Stimulated activated naive CD8-positive, alpha-beta T cell treated with anti-CD3 and anti-CD28 coated beads, Interleukin-15, amount 100 ng/mL, for 72 hours (primary cell): ENCODE measurements around the gene LZTS3.
"Not testable (repeated sequence)": the region's sequence is repeated elsewhere in the genome, so short reads cannot be mapped to it uniquely, and the experiment has no call there.

Source experiments
- ATAC-seq: fragments of 150-1000 bp; cut with Tn5 transposase; 2 replicates; pipeline ENCODE4 v1.10.0; 2021; ENCODE audit warnings: mild to moderate bottlenecking, moderate library complexity
- DNase-seq, 2 donors: peaks; one replicate each; pipeline ENCODE4 v3.0.0; 2021 to 2022
- H3K27ac Mint-ChIP-seq, 2 donors: one replicate each; pipeline ENCODE4 v1.8.0; 2022; ENCODE audit warnings: mild to moderate bottlenecking in 2 of 2, mixed read lengths in 2 of 2, moderate library complexity in 2 of 2
- H3K27me3 Mint-ChIP-seq: one replicate; pipeline ENCODE4 v1.8.0; 2022; ENCODE audit warnings: mixed read lengths
- H3K4me1 Mint-ChIP-seq: one replicate; pipeline ENCODE4 v1.8.0; 2022; ENCODE audit warnings: mild to moderate bottlenecking, mixed read lengths
- H3K4me3 Mint-ChIP-seq, 2 donors: one replicate each; pipeline ENCODE4 v1.8.0; 2022; ENCODE audit warnings: mild to moderate bottlenecking in 2 of 2, mixed read lengths in 2 of 2, moderate library complexity in 1 of 2
- H3K9me3 Mint-ChIP-seq, 2 donors: one replicate each; pipeline ENCODE4 v1.8.0; 2022; ENCODE audit warnings: mixed read lengths in 2 of 2

LZTS3 gene

DNA sequence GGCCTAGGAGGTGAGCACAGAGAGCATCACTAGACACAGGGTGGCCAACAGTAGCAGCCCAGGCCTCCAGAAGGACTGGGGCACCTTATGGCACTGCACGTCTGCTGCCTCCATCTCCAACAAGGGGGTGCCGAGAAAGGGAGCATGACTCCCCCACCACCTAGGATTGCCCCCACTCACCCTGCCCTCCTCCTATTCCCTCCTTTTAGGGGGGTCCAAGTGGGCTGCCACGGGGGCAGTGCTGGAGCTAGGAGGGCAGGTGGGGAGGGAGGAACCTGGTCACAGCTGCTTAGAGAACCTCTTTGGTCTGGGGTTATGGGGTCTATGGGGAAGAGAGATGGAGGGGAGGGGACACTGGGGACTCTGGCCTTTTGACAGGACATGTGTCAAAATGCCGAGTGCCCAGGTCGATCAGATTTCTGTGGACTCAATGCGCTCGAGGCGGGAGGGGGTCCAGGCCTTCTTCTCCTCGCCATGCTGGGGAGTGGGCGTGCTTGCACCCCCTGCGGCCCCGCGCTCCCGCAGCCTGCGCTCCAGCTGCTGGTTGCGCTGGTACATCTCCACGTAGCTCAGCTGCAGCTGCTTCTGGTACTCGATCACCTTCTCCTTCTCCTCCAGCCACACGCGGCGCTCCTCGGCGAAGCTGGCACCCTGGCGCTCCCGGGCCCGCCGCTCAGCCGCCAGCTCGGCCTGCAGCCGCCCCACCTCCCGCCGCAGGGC, 9.1 kb downstream of the LZTS3 start:
- no peak overlapping the region for H3K27ac Mint-ChIP-seq
- ATAC-seq, result no peak
- peaks cover 22% of the 10 kb centered on the region for H3K4me1 Mint-ChIP-seq
- peaks cover 20% of the 10 kb centered on the region for H3K27me3 Mint-ChIP-seq
- DNase-seq, result no peak
- no peaks in the 10 kb centered on the region for H3K9me3 Mint-ChIP-seq
- no peak overlapping the region for H3K4me3 Mint-ChIP-seq

DNA sequence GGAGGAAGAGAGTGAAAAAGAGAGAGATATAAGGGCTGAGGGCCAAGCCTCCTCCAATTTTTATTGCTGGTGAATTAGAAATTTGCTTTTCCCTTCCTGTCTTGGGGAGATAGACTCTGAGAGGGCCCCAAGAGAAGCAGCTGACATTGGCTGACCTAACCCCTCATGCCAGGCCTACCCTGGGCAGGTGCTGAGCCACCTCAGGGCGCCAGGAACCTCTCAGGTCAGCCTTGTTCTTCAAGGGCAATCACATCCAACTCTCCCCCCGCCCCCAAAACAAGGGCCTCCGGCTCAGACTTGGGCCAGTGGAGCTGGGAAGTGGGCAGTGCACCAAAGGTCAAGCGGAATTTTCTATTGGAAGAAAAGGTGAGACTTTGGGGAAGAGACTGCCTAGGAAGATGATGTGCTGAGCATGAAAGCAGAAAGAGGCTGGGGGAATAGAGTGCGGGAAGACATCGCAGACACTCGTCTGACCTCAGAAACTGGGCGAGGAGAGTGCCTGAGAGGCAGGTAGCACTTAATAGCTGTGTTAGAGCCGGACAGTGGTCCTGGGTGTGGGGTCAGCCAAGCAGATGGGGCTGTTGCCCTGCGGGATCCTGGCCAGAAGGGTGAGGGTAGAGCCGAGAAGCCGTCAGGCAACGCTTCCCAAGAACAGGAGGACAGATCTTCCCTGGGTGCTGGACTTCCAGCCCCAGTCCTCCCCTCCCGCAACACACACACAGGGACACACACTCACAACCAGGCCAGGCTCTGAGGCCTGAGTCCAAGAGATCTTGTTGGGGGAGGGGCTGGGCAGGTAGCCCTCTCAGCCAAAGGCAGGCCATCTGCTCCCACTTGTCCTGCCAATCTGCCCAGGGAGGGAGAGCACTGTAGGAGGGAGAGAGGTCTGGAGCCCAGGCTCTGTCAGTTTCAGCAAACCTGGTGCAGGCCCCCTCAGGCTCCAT, 10.0 kb downstream of the LZTS3 start:
- Mint-ChIP-seq H3K27me3 (peaks cover 12% of the 10 kb centered on the region), H3K4me3 (no peak overlapping the region), H3K4me1 (peaks cover 24% of the 10 kb centered on the region), H3K27ac (peak overlapping the region in 1 of 2 donors; percentile 64), H3K9me3 (no peaks in the 10 kb centered on the region)
- no peak for ATAC-seq
- DNase-seq, result no peak

DNA sequence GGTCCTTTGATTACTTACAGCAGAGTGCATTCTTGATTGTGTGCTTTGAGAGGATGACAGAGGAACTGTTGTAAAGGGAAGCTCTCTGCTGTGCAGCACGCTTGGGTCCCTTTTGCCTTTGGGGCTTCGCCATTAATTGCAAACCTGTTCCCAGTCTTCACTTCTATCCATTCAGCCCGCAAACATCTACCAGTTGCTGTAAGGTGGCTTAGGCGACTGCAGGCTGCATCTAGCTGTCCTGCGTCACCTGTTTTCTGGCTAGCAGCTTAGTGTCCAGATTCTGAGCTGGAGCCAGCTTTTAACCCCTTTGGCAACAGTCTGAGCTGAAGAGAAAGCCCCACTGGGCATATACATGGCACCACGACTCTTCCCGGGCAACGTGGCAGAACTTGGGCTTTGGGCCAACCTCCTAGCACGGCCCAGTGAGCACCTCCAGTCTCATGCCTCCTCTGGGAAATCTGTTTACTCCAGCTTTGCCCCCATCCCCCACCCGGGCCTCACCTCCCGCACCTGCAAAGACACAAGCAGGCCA, 11.2 kb downstream of the LZTS3 start:
- no peak for DNase-seq
- no peak for ATAC-seq
- H3K27me3 Mint-ChIP-seq, result peaks cover 3% of the 10 kb centered on the region
- peaks cover 30% of the 10 kb centered on the region for H3K4me1 Mint-ChIP-seq
- H3K4me3 Mint-ChIP-seq, result no peak overlapping the region
- H3K27ac Mint-ChIP-seq, result no peak overlapping the region
- no peaks in the 10 kb centered on the region for H3K9me3 Mint-ChIP-seq

DNA sequence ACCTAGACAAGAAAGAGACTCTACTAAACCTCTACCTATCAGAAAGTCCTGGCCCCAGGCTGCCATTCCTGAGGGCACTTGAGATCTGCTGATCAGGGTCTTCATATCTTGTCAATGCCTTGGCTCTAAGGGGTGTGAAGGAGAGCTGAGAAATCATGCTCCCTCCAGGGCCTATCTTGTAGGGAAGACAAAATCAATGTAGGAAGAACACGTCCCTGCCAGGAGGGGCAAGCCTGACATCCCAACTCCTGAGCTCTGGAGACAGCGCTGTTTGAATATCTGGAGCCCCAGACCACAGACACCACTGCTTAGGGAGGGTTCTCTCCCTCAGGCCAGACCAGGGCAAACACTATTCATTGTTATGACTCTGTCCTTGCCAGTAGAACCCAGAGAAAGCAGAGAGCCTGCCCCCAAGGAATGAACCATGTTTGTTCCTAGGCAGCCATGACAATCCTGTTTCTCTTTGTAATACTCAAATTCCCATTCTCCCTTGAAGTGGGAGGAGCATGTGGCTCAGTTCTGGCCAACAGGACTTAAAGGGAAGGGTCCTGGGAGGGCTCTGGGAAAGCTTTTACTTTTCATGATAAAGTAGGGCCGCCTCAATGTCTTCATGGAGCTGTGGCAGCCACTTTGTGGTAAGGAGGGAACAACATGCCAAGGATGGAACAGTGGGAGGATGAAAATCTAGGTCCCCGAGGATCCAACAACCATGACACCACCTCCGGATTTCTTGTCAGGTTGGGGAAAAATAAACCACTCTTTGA, 11.9 kb downstream of the LZTS3 start:
- peaks cover 37% of the 10 kb centered on the region for H3K4me1 Mint-ChIP-seq
- ATAC-seq (no peak), DNase-seq (no peak)
- no peaks in the 10 kb centered on the region for H3K27me3 Mint-ChIP-seq
- no peak overlapping the region for H3K27ac Mint-ChIP-seq
- no peak overlapping the region for H3K4me3 Mint-ChIP-seq
- H3K9me3 Mint-ChIP-seq, result no peaks in the 10 kb centered on the region

DNA sequence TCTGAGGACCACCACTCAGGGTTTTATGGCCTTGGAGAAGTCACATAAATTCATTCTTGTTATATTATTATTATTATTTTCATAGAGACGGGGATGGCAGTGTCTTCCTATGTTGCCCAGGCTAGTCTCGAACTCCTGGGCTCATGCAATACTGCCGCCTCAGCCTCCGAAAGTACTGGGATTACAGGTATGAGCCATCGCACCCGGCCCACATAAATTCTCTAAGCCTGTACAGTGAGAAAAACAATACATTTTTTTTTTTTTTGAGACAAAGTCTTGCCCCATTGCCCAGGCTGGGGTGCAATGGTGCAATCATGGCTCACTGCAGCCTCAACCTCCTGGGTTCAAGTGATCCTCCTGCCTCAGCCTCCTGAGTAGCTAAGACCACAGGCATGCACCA, 12.9 kb downstream of the LZTS3 start:
- Mint-ChIP-seq H3K9me3 (no peaks in the 10 kb centered on the region), H3K4me1 (peaks cover 43% of the 10 kb centered on the region), H3K27me3 (no peaks in the 10 kb centered on the region), H3K4me3 (peak overlapping the region in 1 of 2 donors; percentile 46), H3K27ac (no peak overlapping the region)
- ATAC-seq (no peak), DNase-seq (no peak)

DNA sequence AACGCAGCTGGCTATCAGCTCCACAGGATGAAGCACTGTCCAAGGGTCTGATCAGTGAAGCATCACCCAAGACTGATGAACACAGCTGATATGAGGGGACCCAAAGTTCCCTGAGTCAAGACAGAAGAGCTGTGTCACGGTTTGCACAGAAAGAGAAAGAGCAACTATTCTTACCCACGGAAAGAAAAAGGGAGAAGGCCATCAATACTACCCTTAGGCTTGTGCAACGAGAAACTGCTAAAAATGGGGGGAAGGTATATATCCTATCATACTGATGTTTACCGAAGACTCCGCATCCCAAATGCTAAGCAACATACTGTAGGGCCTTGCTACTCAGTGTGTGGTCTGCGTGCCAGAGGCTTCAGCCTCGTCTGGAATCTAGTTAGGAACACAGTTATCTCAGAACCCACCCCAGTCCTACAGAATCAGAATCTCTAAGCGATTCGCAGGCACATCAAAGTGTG, 14.3 kb downstream of the LZTS3 start:
- H3K4me3 Mint-ChIP-seq, result peak overlapping the region; percentile 88 to 98
- ATAC-seq (peak; percentile 2), DNase-seq (no peak)
- no peaks in the 10 kb centered on the region for H3K27me3 Mint-ChIP-seq
- peak overlapping the region; percentile 92 to 99 for H3K27ac Mint-ChIP-seq
- no peaks in the 10 kb centered on the region for H3K9me3 Mint-ChIP-seq
- peaks cover 56% of the 10 kb centered on the region for H3K4me1 Mint-ChIP-seq

DNA sequence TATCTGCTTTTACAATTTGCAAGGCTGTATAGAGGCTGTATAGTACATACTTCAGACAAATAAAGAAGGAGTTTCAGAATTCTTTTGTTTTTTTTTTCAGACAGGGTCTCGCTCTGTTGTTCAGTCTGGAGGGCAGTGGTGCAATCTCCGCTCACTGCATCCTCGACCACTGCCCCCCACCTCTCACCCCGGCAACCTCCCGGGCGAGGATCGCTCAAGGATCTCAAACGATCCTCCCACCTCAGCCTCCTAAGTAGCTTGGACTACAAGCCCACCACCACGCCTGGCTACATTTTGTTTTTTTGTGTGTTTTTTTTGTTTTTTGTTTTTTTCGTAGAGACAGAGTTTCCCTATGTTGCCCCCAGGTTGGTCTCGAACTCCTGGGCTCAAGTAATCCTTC, 15.5 kb downstream of the LZTS3 start:
- DNase-seq (no peak), ATAC-seq (peak; percentile 29)
- peaks cover 66% of the 10 kb centered on the region for H3K4me1 Mint-ChIP-seq
- no peaks in the 10 kb centered on the region for H3K9me3 Mint-ChIP-seq
- peak overlapping the region; percentile 87 to 95 for H3K27ac Mint-ChIP-seq
- peak overlapping the region; percentile 80 to 88 for H3K4me3 Mint-ChIP-seq
- H3K27me3 Mint-ChIP-seq, result no peaks in the 10 kb centered on the region

DNA sequence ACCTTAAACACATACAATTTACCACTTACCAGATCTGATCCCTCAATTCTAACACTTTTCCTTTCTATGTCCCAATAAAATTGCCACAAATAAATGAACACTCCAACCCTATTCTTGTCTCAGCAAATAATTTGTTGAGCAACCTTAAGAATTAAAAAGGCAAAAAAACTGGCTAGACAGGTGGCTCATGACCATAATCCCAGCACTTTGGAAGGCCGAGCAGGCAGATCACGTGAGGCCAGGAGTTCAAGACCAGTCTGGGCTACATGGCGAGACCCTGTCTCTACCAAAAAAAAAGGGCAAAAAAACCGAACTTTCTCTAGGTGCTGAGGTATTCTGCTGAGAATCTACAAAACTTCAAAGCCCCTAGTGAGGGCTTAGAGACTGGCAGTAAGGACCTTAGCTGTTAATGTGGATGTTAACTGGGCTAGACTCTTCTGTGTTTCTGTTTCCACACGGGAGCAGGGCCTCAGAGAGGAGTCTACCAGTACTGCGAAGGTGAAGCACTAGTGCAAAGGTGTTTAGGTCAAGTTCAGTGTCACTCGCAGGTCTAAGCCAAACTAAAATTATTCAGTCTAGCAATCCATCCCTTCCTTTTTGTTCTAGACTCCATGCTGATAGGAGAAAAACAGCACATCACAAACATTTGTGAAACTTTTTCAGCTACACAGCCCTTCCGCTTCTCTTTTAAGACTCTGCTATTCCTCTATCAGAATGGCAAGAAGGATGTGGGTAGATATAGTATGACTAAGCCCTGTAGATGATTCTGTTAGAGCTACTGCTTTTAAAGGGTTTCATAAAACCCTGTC, 16.3 kb downstream of the LZTS3 start:
- H3K9me3 Mint-ChIP-seq, result no peaks in the 10 kb centered on the region
- H3K4me3 Mint-ChIP-seq, result peak overlapping the region; percentile 80 to 88
- no peaks in the 10 kb centered on the region for H3K27me3 Mint-ChIP-seq
- ATAC-seq (peak; percentile 93), DNase-seq (no peak)
- H3K4me1 Mint-ChIP-seq, result peaks cover 73% of the 10 kb centered on the region
- peak overlapping the region; percentile 61 to 85 for H3K27ac Mint-ChIP-seq

DNA sequence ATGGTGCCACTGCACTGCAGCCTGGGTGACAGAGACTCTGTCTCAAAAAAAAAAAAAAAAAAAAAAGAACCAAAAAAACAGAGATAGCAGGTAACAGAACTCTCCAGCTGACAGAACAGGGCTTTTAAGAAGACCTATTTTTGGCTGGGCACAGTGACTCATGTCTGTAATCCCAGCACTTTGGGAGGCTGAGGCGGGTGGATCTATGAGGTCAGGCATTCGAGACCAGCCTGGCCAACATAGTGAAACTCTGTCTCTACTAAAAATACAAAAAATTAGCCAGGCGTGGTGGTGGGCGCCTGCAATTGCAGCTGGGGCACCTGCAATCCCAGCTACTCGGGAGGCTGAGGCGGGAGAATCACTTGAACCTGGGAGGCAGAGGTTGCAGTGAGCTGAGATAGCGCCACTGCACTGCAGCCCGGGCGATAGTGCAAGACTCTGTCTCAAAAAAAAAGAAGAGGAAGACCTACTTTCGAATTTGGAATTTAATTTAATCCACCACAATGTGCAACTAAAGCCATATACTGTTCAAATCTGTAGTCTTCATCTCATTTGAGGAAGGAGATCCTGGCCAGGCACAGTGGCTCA, 21.2 kb downstream of the LZTS3 start:
- H3K9me3 Mint-ChIP-seq, ATAC-seq: not testable (repeated sequence)
- peaks cover 86% of the 10 kb centered on the region for H3K4me1 Mint-ChIP-seq

DNA sequence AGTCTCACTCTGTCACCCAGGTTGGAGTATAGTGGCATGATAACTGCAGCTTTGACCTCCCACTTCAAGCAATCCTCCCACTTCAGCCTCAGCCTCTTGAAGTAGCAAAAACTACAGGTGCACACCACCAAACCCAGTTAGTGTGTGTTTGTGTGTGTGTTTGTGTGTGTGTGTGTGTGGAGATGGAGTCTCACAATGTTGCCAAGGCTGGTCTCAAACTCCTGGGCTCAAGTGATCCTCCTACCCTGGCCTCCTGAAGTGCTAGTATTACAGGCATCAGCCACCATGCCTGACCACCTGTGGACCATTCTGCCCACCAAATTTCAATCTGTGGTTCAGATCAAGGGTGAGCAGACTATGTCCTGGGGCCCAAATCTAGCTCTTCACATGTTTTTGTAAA, 22.4 kb downstream of the LZTS3 start:
- peak overlapping the region in 1 of 2 donors; percentile 42 for H3K27ac Mint-ChIP-seq
- H3K9me3 Mint-ChIP-seq, result no peaks in the 10 kb centered on the region
- H3K4me3 Mint-ChIP-seq, result no peak overlapping the region
- peaks cover 78% of the 10 kb centered on the region for H3K4me1 Mint-ChIP-seq
- no peaks in the 10 kb centered on the region for H3K27me3 Mint-ChIP-seq
- ATAC-seq, result no peak
- no peak for DNase-seq

More for the DNA sequence above, 21.2 kb downstream of the LZTS3 start:
- H3K27ac Mint-ChIP-seq, H3K27me3 Mint-ChIP-seq, DNase-seq, H3K4me3 Mint-ChIP-seq: not testable (repeated sequence)

DNA sequence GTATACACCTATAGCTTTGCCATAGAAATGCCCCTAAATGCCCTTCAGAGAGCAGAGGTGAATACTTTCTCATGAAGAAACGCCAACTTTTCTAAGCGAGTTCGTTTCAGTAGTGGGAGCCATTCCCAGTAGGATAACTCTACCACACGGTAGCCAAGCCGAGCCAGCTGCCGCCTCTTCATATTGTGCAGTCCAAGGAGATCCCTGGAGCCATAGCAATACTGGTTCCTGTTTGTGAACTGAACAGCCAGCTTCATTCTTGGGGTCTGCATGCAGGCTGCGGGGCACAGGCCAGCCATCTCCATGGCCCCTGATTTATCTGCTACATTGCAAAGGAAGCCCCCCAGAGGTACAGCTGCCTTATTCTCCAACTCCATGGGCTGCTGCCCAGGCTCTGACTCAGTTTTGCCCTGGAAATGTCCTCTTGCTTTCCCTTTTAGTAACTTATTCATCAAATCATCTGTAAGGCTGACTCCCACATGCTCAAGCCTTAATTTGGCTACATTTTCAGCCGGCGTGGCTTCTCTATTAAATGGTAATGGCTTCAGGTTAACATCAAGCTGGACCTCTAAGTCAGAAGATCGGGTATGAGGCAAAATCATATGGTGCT, 26.5 kb downstream of the LZTS3 start:
- Mint-ChIP-seq H3K4me3 (no peak overlapping the region), H3K9me3 (no peaks in the 10 kb centered on the region), H3K4me1 (peaks cover 40% of the 10 kb centered on the region), H3K27ac (no peak overlapping the region), H3K27me3 (no peaks in the 10 kb centered on the region)
- ATAC-seq (no peak), DNase-seq (no peak)

DNA sequence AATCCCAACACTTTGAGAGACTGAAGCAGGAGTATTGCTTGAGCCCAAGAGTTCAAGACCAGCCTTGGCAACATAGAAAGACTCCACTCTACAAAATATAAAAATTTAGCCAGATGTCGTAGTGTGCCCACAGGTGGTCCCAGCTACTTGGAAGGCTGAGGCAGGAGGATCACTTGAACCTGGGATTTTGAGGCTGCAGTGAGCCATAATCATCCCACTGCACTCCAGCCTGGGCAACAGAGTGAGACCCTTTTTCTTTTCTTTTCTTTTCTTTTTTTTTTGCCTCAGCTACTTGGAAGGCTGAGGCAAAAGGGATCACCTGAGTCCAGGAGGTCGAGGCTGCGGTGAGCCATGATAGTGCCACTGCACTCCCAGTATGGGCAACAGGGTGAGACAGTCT, 31.6 kb downstream of the LZTS3 start:
- peaks cover 14% of the 10 kb centered on the region for H3K4me1 Mint-ChIP-seq
- H3K27ac Mint-ChIP-seq, result no peak overlapping the region
- no peak for ATAC-seq
- no peak overlapping the region for H3K4me3 Mint-ChIP-seq
- no peak for DNase-seq
- H3K27me3 Mint-ChIP-seq, result no peaks in the 10 kb centered on the region
- no peaks in the 10 kb centered on the region for H3K9me3 Mint-ChIP-seq

DNA sequence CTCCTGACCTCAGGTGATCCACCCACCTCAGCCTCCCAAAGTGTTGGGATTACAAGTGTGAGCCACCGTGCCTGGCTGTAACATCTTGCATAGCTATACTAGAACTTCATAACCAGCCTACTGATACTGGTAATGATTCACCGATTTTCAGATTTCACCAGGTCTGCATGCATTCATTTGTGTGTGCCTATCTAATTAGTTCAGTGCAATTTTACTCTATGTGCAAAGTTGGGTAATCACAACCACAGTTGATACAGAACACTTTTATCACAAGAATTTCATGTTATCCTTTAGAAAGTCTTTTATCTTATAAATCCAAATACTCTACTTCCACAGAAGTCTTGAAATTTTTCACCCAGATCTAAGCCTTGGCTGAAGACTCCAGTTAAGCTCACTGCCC, 35.9 kb downstream of the LZTS3 start:
- ATAC-seq, result no peak

DNA sequence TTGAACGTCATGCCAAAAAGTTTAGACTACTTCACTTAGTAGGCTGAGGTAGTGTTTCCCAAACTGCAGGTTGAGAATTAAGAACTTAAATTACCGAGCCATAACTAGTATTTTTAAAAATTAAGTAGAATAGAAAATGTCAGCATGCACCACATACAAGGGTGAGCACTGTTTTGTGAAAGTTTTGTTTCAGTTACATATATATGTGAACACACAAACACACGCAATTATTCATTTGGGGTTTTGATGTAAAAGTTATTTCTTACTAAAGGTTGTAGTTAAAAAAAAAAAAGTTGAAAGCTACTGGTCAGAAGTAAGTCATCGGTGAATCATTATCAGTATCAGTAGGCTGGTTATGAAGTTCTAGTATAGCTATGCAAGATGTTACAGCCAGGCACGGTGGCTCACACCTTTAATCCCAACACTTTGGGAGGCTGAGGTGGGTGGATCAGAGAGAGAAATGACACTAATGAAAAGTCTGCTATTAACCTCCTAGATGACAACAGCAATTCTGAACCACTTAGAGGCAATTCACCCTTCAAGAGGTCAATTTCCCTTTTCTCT, 37.8 kb downstream of the LZTS3 start:
- Mint-ChIP-seq H3K9me3 (no peaks in the 10 kb centered on the region), H3K4me3 (no peak overlapping the region), H3K27me3 (no peaks in the 10 kb centered on the region), H3K4me1 (peaks cover 16% of the 10 kb centered on the region), H3K27ac (no peak overlapping the region)
- ATAC-seq (peak; percentile 55), DNase-seq (no peak)

More for the DNA sequence above, 35.9 kb downstream of the LZTS3 start:
- DNase-seq, result no peak
- peaks cover 18% of the 10 kb centered on the region for H3K4me1 Mint-ChIP-seq
- H3K9me3 Mint-ChIP-seq, result no peaks in the 10 kb centered on the region
- H3K4me3 Mint-ChIP-seq, result no peak overlapping the region
- no peaks in the 10 kb centered on the region for H3K27me3 Mint-ChIP-seq
- H3K27ac Mint-ChIP-seq, result no peak overlapping the region
